Neural progenitor cell (in vitro differentiated cells): Measurements from ENCODE around the gene INHA.

Experiments
- EZH2phosphoT487 ChIP-seq: fragments of 200-600 bp; sonication (generic); IDR thresholded peaks from 2 replicates; pipeline ENCODE4 v1.6.1; 2017; ENCODE audit warnings: antibody characterized with exemption
- TF ChIP-seq, protein P1 (sequence below): fragments of 200-600 bp; sonication (generic); IDR thresholded peaks from 2 replicates; pipeline ENCODE4 v1.5.1; 2017; ENCODE audit warnings: antibody characterized with exemption, mild to moderate bottlenecking

DNA sequence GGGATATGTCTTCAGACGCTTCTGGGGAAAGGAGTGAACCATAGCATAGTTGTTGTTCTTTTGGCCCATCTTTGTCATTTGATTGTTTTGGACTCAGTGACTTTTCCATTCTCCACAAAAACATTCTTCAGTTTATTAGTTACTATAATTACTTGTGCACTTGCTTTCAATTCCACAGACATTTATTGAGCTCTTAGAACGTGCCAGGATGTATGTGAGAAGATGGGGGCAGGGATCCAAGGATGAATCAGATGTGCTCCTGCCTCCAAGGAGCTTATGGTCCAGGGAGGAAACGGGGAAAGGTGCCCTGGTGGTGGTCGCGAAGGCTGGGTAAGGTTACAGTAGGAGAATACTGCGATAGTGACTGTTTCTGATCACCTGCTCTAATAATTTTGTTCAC, 48.4 kb downstream of the INHA start:
- TF ChIP-seq, protein P1, sequence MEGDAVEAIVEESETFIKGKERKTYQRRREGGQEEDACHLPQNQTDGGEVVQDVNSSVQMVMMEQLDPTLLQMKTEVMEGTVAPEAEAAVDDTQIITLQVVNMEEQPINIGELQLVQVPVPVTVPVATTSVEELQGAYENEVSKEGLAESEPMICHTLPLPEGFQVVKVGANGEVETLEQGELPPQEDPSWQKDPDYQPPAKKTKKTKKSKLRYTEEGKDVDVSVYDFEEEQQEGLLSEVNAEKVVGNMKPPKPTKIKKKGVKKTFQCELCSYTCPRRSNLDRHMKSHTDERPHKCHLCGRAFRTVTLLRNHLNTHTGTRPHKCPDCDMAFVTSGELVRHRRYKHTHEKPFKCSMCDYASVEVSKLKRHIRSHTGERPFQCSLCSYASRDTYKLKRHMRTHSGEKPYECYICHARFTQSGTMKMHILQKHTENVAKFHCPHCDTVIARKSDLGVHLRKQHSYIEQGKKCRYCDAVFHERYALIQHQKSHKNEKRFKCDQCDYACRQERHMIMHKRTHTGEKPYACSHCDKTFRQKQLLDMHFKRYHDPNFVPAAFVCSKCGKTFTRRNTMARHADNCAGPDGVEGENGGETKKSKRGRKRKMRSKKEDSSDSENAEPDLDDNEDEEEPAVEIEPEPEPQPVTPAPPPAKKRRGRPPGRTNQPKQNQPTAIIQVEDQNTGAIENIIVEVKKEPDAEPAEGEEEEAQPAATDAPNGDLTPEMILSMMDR: no peak
- TF ChIP-seq EZH2phosphoT487: no peak
